ENCODE measurements around the gene VPS37B.

The VPS37B gene

DNA sequence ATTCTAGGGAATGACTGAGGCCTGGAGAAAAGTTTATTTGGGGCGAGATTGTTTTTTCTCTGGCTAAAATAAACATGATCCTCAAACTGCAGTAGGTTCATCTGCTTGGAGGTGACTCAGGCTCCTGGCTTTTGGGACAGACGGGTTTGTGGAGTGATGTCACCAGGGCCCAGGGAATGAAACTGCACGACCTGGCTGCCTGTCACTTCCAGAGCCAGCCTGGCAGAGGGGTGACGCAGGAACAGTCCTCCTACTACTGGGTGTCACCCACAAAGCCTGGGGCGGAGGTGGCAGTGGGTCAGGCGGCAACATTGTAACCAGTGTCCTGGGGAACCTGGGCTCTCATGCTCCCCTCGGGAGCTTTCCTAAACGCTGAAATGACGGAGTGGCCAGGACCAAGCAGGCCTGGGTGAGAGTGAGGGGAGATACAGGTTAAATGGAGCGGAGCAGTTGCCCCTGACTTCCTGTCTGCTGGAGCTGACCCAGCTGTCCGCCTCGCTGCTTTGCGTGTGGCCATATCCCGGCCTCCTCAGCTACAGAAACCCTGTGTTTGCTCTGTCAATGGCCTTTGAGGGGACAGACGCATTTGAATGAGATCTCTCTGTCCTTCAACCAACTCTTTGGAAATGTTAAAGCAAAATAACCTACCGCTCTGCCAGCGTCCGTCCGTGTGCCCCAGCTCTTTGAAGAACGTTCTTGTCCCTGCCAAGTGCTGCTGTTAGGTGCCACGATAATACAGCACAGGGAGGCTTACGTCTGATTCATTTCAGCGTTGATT lies 54.2 kb downstream of the VPS37B start:
- no peak for DNase-seq (ENCODE audit: low read depth in 1 of 2, low spot score in 1 of 2)

GRCh38 chr12:122840580-122841513 lies 55.1 kb downstream of the VPS37B start:
- DNase-seq (ENCODE audit: low read depth in 1 of 2, low spot score in 1 of 2) = no peak

DNA sequence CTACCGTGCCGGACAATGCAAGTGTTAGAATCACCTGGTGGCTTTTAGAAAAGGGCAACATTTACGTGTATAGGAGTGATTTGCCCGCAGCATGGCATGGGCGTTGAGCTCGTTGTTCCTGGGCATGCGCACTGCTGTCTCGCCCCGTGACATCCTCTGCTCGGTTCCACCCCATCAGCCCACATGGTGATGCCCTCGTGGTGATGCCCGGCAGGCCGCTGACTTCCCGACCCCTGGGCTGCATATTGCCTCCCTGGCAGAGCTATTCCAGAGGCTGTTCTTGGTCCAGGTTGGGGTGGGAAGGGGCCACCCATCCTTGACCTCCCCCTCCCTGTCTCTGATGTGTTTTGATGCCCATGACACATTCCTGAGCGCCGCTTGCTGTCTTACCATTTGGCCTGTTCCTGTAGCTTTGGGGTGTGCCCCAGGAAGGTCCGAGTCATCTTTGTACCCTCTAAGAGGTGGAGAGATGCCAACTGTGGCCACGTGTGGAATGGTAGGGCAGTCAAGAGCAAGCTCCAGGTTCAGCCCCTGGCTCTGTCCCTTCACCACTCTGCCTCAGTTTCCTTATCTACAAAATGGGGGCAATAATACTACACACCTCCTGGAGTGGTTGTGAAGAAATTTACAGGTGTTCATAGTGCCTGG lies 55.9 kb downstream of the VPS37B start:
- no peak for DNase-seq (ENCODE audit: low read depth in 1 of 2, low spot score in 1 of 2)

DNA sequence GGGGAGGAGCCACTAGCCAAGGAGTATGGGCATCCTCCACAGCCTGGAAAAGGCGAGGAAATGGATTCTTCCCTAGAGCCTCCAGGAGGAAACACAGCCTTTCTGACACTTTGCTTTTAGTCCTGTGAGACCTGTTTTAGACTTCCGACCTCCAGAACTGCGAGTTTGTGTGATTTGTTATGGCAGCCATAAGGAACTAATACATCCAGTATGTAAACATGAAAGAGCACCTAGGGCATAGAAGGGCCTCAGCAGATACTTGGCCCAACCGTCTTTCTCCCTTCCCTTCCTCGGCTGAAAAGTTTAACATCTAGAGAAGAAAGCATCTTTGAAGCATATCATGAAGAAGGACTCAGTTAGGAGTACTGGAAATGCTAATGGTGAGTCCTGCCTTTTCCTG lies 57.1 kb downstream of the VPS37B start:
- DNase-seq (ENCODE audit: low read depth in 1 of 2, low spot score in 1 of 2) = no peak

DNA sequence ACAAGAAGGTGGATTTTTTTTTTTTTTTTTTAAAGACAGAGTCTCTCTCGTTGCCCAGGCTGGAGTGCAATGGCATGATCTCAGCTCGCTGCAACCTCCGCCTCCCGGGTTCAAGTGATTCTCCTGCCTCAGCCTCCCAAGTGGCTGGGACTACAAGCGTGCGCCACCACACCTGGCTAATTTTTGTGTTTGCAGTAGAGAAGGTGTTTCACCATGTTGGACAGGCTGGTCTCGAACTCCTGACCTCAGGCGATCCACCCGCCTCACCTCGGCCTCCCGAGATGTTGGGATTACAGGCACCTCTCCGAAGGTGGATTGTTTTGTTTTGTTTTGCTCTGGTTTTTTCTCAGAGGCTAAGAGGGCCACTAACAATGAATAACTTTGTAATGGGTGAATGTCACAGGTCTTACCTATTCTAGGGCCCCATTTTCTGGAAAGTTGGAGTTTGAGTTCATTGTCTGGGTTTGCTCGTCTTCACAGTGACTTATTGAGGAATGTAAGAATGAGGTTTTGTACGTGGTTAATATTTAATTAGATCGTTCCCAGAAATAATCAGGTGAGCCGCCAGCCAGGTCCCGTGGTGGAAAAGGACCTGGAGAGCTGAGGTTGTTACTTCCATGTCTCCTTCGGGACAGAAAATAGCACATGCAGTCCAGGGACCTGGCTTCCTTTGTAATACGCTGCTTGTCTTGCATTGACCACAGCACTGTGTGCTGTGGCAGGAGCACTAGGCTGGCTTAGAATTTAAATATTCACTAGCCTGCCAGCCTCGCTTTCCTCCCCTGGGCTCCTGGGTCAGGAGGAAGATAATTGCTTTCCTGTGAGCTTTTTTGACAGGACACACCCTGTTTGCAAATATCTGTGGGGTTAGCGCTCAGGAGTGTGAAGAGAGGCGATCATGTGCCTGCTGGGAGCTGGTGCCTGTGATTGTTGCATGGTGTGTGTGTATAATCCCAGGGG lies 58.3 kb downstream of the VPS37B start:
- no peak for DNase-seq (ENCODE audit: low read depth in 1 of 2, low spot score in 1 of 2)

DNA sequence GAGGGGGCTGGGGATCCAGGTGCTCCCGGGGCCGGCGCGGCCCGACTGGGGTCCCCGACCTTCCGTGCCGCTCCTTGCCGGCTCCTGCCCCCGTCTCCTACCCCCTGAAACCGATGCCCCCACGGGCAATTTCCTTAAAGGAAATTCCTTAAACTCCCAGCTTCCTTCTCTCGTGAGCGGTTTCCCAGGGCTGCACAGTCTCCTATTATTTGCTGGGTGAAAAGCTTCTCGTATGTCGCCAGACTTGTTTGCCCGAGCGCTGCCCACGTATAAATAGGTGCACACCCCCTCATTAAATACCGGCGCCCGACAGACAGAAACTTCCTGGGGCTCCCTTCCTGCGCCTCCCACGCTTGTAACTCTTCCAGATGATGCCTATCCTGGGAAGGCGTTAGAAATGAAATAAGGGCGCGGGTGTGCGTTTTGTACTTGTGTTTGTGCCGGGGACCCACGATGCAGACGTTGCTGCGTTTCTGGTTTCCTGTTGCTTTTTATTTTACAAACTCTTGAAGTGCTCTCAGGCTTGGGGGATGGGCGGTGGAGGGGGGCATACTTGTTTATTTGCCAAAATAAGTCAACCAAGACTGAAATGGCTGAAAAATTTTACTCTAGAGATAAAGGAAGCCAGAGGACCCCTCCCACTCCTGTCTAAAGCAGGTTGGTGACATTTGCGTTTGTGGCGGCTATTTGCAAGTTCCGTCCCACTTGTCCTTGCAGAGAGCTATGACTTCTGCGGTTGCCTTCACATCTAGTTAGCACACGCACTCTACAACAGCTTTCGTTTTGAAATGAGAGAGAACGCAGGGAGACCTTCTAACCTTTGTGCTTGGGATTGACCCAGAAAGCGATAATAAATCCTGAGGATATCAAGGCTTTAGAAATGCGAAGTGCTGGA lies 59.6 kb downstream of the VPS37B start:
- DNase-seq (ENCODE audit: low read depth in 1 of 2, low spot score in 1 of 2) = no peak

DNA sequence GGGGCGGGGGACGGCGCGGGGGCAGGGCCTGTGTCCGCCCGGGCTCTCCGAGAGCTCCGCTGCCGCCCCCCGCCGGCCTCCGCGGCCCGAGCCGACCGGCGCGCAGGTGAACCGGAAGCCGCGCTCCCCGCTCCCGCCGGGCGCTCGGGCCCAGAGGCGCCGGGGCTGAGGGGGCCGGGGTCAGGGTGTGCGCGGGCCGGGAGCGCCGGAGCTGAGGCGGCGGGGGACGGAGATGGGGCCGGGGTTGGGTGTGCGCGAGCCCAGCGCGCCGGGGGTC lies 60.2 kb downstream of the VPS37B start:
- no peak for DNase-seq (ENCODE audit: low read depth in 1 of 2, low spot score in 1 of 2)

GRCh38 chr12:122834921-122835749 lies 60.8 kb downstream of the VPS37B start, which contains the start of gene HIP1R:
Gene HIP1R (plus strand): TSS chr12:122835457. CDS start chr12:122835551, 94 bp downstream.
- peak; percentile 24 to 66 for DNase-seq (ENCODE audit: low read depth in 1 of 2, low spot score in 1 of 2)

DNA sequence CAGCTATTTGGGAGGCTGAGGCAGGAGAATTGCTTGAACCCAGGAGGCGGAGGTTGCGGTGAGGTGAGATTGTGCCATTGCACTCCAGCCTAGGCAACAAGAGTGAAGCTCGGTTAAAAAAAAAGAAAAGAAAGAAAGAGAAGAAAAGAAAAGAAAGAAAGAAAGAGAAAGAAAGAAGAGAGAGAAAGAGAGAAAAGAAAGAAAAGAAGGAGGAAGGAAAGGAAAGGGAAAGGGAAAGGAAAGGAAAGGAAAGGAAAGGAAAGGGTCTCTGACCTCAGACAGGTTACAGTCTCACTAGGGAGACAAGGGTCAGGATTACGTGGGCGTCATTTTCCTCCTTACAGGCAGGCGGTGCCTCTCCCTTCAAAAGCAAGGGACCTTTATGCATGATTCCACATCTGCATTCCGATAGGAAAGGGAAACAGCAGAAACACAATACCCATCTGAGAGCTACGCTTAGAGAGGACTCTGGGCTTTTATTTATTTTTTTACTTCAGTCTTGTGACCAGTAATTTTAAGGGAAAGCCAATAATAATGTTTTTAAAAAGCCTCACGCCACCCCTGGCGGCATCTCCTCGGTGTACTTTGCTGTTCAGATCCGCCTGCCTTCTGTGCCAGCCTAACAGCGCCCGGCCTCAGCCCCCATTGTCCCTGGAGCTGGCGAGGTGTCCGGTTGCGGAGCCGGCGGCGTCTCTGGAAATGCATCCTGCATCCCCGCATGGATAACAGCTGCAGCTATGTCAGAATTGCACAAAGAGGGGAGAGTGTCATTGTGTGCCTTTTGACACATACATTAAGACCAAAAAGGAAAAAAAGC lies 61.6 kb downstream of the VPS37B start:
- DNase-seq (ENCODE audit: low read depth in 1 of 2, low spot score in 1 of 2) = no peak

DNA sequence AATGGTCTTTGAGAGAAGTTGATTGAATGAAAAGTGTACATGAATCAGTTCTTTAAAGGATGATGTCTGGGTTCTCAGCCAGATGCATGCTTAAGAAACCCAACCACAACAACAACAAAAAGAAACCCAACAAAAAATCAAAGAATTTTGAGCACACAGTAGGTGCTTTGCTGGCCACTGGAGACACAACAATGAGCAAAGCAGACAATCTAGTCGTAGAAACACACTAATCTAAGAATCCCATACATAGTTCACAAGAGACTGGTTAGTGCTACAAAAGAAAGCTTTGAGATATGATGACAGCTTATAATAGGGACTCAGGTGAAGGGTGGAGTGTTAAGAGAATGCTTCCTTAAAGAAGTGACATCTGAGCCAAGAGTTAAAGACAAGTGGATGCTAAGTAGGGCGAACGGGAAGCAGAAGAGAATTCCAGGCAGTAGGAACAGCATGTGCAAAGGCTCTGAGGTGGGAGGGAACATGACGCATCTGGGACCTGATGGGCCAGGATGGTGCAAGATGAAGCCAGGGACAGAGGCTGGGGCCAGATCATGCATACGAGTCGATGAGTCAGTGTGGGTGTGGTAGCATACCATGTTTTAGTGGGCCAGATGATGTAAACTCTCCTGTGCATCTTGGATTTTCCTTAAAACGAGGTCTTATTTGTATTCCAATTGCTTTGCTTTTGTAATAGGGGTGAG lies 65.3 kb downstream of the VPS37B start:
- DNase-seq (ENCODE audit: low read depth in 1 of 2, low spot score in 1 of 2) = no peak

DNA sequence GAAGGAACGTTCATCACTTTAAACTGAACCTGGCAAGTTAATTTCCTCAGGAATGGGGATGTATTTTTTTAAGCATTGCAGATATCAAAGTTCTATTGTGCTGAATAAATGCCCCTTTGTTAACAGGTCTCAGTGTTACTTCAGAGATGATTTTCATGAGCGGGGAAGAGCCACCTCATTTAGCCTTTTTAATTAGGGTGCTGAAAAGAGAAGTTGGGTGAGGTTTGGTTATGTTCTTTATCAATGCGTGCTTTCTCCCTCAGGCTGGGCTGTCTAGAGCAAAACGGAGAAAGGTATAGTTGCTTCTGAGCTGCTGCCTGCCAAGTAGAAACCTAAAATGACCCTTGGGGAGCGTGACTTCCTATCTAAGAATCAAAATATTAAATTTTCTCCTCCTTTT lies 68.7 kb downstream of the VPS37B start:
- DNase-seq (ENCODE audit: low read depth in 1 of 2, low spot score in 1 of 2) = no peak

DNA sequence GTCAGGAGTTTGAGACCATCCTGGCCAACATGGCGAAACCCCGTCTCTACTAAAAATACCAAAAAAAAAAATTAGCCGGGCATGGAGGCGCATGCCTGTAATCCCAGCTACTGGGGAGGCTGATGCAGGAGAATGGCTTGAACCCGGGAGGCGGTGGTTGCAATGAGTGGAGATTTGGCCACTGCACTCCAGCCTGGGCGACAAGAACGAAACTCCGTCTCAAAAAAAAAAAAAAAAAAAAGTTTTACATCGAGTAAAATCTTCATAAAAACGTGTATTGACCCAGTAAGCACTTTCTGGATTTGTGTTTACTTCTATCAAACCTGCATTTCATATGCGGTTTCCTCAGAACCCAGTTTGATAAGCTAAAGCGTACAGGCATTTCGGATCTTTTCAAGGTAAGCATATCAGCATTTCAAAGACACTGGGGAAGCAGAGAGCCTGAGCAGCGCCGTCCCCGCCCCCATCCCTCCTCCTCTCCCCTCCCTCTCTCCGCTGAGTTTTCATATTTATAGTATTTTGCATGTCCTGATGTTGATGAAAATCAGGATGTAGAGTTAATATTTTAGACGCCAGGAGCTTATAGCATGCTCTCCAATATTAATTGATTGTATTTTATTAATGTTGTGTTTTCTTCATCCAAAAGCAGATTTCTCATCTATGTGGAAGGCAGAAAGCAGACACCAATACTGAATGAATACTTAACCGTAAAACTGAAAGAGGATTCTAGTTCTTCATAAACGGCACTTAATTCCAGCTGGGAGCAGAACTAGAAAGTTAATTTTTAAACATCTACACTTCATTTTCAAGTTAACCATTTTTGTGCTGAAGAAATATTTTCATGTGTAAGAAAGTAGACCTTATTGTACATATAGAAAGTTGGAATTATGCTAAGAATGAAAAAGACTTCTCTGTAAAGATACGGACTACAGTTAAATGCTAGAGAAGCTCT lies 69.9 kb downstream of the VPS37B start:
- no peak for DNase-seq (ENCODE audit: low read depth in 1 of 2, low spot score in 1 of 2)

GRCh38 chr12:122823429-122823828 lies 72.5 kb downstream of the VPS37B start:
- no peak for DNase-seq (ENCODE audit: low read depth in 1 of 2, low spot score in 1 of 2)

- no peak for DNase-seq (ENCODE audit: low read depth in 1 of 2, low spot score in 1 of 2)
Measured at GRCh38 chr12:122820838-122821271, 75.1 kb downstream of the VPS37B start.

GRCh38 chr12:122820138-122820537 lies 75.8 kb downstream of the VPS37B start:
- no peak for DNase-seq (ENCODE audit: low read depth in 1 of 2, low spot score in 1 of 2)

- DNase-seq (ENCODE audit: low read depth in 1 of 2, low spot score in 1 of 2) = no peak
Measured at GRCh38 chr12:122819209-122819785, 76.6 kb downstream of the VPS37B start.
